Endothelial cell of umbilical vein (primary cell): ENCODE measurements around the gene TBX18. TPM values are rescaled to one million over a fixed set of nuclear protein-coding genes. Genes with fewer than 3 reads are reported as not detected.

Experiments
- BruUV-seq: library from RNA; stranded (reverse); fragments of 400-500 nt; replicated peaks from 2 replicates; lab custom pipeline; 2021; lab: Mats Ljungman, UMichigan
- CTCF ChIA-PET: fragments of 300-600, 350-600 bp; sonication (Branson Sonifier 250); formaldehyde crosslinking; loops from one replicate; lab custom pipeline; 2021; ENCODE audit warnings: antibody characterized with exemption, inconsistent platforms; lab: Charles Lee
- POLR2A ChIA-PET: fragments of 300-600, 350-600 bp; sonication (Branson Sonifier 250); formaldehyde crosslinking; loops from one replicate; lab custom pipeline; 2021; ENCODE audit warnings: antibody characterized with exemption, inconsistent platforms; lab: Charles Lee
- DNase-seq: peaks from one replicate; pipeline ENCODE4 v3.0.0-alpha.2; 2011; ENCODE audit warnings: low read depth, low spot score
- FAIRE-seq: peaks from 2 replicates; lab custom pipeline; 2011; peaks lifted over from hg19 to GRCh38; lab: Jason Lieb, UNC
- H2AFZ ChIP-seq: 2 replicates; pipeline ENCODE4 v1.6.0; 2012; ENCODE audit warnings: low read depth, low read length, control low read depth, inconsistent platforms
- H3K27ac ChIP-seq: 2 replicates; pipeline ENCODE4 v1.5.1; 2011; ENCODE audit warnings: low read depth, mild to moderate bottlenecking, control low read depth, low read length, moderate library complexity; ENCODE audit not compliant: insufficient read depth
- H3K27me3 ChIP-seq, 2 experiments: 2 replicates each; pipeline versions ENCODE4 v1.6.0 to v1.6.1; 2011; ENCODE audit warnings: low read length in 2 of 2, mixed read lengths in 1 of 2; ENCODE audit not compliant: control insufficient read depth in 2 of 2, insufficient read depth in 2 of 2
- H3K36me3 ChIP-seq, 2 experiments: 2 replicates in 1 of 2; 3 replicates in 1 of 2; pipeline ENCODE4 v1.5.1; 2011; ENCODE audit warnings: low read length in 2 of 2, mild to moderate bottlenecking in 1 of 2, moderate library complexity in 1 of 2; ENCODE audit not compliant: control insufficient read depth in 2 of 2, insufficient read depth in 2 of 2; ENCODE audit errors: extremely low read depth in 1 of 2
- H3K4me1 ChIP-seq: 3 replicates; pipeline ENCODE4 v1.5.1; 2011; ENCODE audit warnings: mild to moderate bottlenecking, low read length; ENCODE audit not compliant: control insufficient read depth, insufficient read depth; ENCODE audit errors: extremely low read depth
- H3K4me2 ChIP-seq: 2 replicates; pipeline ENCODE4 v1.6.1; 2011; ENCODE audit warnings: low read length, control low read depth, mixed read lengths; ENCODE audit not compliant: insufficient read depth
- H3K4me3 ChIP-seq, 3 experiments: fragments of 200-600 bp in 1 of 3; sonication (generic), shearing (Covaris generic) in 1 of 3; replicated peaks in 1 of 3; 2 replicates each; pipeline ENCODE4 v1.5.1; 2011 to 2016; ENCODE audit warnings: control low read depth in 3 of 3, low read length in 3 of 3, mild to moderate bottlenecking in 2 of 3, inconsistent platforms in 1 of 3, low read depth in 1 of 3, moderate library complexity in 1 of 3; ENCODE audit not compliant: insufficient read depth in 1 of 3
- H3K79me2 ChIP-seq: 2 replicates; pipeline ENCODE4 v1.6.0; 2012; ENCODE audit warnings: low read length, inconsistent platforms; ENCODE audit not compliant: control insufficient read depth, insufficient read depth
- H3K9ac ChIP-seq: replicated peaks from 2 replicates; pipeline ENCODE3; 2011; ENCODE audit warnings: low read length, control low read depth; ENCODE audit not compliant: insufficient read depth; ENCODE audit errors: extremely low read depth
- H3K9me1 ChIP-seq: replicated peaks from 3 replicates; pipeline ENCODE4 v1.6.0; 2011; ENCODE audit warnings: mild to moderate bottlenecking, low read length; ENCODE audit not compliant: control insufficient read depth, insufficient read depth; ENCODE audit errors: extremely low read depth
- H3K9me3 ChIP-seq: replicated peaks from 2 replicates; pipeline ENCODE4 v1.5.1; 2012; ENCODE audit warnings: low read length, inconsistent platforms; ENCODE audit not compliant: control insufficient read depth, insufficient read depth
- H4K20me1 ChIP-seq: replicated peaks from 2 replicates; pipeline ENCODE3; 2011; ENCODE audit warnings: mild to moderate bottlenecking, low read length; ENCODE audit not compliant: control insufficient read depth, insufficient read depth; ENCODE audit errors: extremely low read depth
- CTCF ChIP-seq, 2 donors: IDR thresholded peaks; 1 replicate in 1 of 2; 2 replicates in 1 of 2; pipeline ENCODE4 v1.5.1; 2011; ENCODE audit warnings: low read length in 2 of 2, mild to moderate bottlenecking in 2 of 2, moderate library complexity in 2 of 2, control low read depth in 1 of 2, inconsistent platforms in 1 of 2, low read depth in 1 of 2; ENCODE audit not compliant: insufficient read depth in 1 of 2; ENCODE audit errors: extremely low read depth in 1 of 2
- EZH2 ChIP-seq: IDR thresholded peaks from 2 replicates; pipeline ENCODE4 v1.6.1; 2012; ENCODE audit warnings: borderline replicate concordance, low read depth, mild to moderate bottlenecking, moderate library complexity, low read length, inconsistent platforms; ENCODE audit not compliant: severe bottlenecking
- FOS ChIP-seq: IDR thresholded peaks from 2 replicates; pipeline ENCODE4 v1.6.1; 2011; ENCODE audit warnings: mild to moderate bottlenecking, low read length, moderate library complexity, borderline replicate concordance; ENCODE audit not compliant: insufficient read depth
- GATA2 ChIP-seq: IDR thresholded peaks from 2 replicates; pipeline ENCODE4 v1.7.0; 2011; ENCODE audit warnings: low read depth, mild to moderate bottlenecking, moderate library complexity, mixed read lengths, low read length; ENCODE audit not compliant: insufficient read length, insufficient read depth
- JUN ChIP-seq: IDR thresholded peaks from 2 replicates; pipeline ENCODE4 v1.6.1; 2011; ENCODE audit warnings: borderline replicate concordance, low read depth; ENCODE audit not compliant: insufficient read length, insufficient read depth
- MAX ChIP-seq: IDR thresholded peaks from 2 replicates; pipeline ENCODE4 v1.6.1; 2011; ENCODE audit not compliant: insufficient read depth, insufficient read length
- MYC ChIP-seq: IDR thresholded peaks from one replicate; pipeline ENCODE4 v1.6.1; 2011; ENCODE audit warnings: mild to moderate bottlenecking, low read depth, low read length
- POLR2A ChIP-seq: IDR thresholded peaks from 2 replicates; pipeline ENCODE4 v1.6.1; 2012; ENCODE audit warnings: low read depth, mild to moderate bottlenecking, control low read depth, low read length
- POLR2AphosphoS5 ChIP-seq: IDR thresholded peaks from 2 replicates; pipeline ENCODE4 v1.6.1; 2012; ENCODE audit warnings: low read depth, mild to moderate bottlenecking, control low read depth, low read length, moderate library complexity; ENCODE audit not compliant: insufficient read depth
- dilution Hi-C: fragments of 300-500 bp; cut with MboI; formaldehyde crosslinking; loops from one replicate; pipeline ENCODE4 v1.15.0; 2019; ENCODE audit warnings: low sequenced_read_pairs; ENCODE audit not compliant: extremely low pct_ligation_motif_present
- intact Hi-C: fragments of 100-400 bp; cut with micrococcal nuclease; formaldehyde crosslinking; loops from one replicate; pipeline ENCODE4 v1.10.0; 2022
- polyA plus RNA-seq, 4 experiments: library from polyadenylated mRNA; depleted of rRNA in 3 of 4; stranded (reverse) in 3 of 4; unstranded in 1 of 4; fragments of >200 nt; gene quantifications; 2 replicates each; pipeline versions ENCODE4 v1.2.1 to v1.2.3, GENCODE V29; 2011 to 2012; ENCODE audit warnings: missing spikeins in 1 of 4
- total RNA-seq: library from RNA; stranded (reverse); gene quantifications from 2 replicates; pipeline ENCODE4 v1.2.3, GENCODE V29; 2021

Gene TBX18
- total and polyA plus RNA-seq, 2 donors (not counting 3 experiments of a cell fraction or from before 2014, with no cell fraction given) = 28.4 to 60.5 TPM

GRCh38 chr6:84696166-84696565 is 68.2 kb downstream of the TBX18 start:
- Histone ChIP-seq H2AFZ (no peak overlapping the region), H3K27ac (no peak overlapping the region), H3K36me3 (no peaks in the 10 kb centered on the region), H3K4me2 (no peak overlapping the region), H3K9ac (no peak overlapping the region), H3K9me3 (no peaks in the 10 kb centered on the region), H3K9me1 (no peaks in the 10 kb centered on the region), H3K79me2 (no peaks in the 10 kb centered on the region), H3K4me1 (no peaks in the 10 kb centered on the region), H3K4me3 (no peak overlapping the region), H3K27me3 (no peaks in the 10 kb centered on the region), H4K20me1 (no peaks in the 10 kb centered on the region)
- dilution Hi-C loops = no loop called here
- TF ChIP-seq MAX (no peak), FOS (no peak), EZH2 (no peak), GATA2 (no peak), POLR2AphosphoS5 (no peak), JUN (no peak), CTCF (IDR thresholded peaks at IDR 0.05; ENCODE audit: extremely low read depth in 1 of 2, insufficient read depth in 1 of 2, low read depth in 1 of 2, low read length in 2 of 2) (no peak), POLR2A (no peak), MYC (no peak)
- ChIA-PET POLR2A (no interaction called here), CTCF (no interaction called here)
- FAIRE-seq (no peak), DNase-seq (no peak)
- intact Hi-C loops = no loop called here
- BruUV-seq = no TSS peak
